GM23338 (cell line): Measurements from ENCODE around the gene SPIRE1. TPM values are rescaled to one million over a fixed set of nuclear protein-coding genes. Genes with fewer than 3 reads are reported as not detected.

Source experiments
- ATAC-seq: fragments of 200-7000 bp; cut with Tn5 transposase; 3 replicates; pipeline ENCODE4 v1.9.1; 2020
- DNase-seq: peaks from one replicate; pipeline ENCODE4 v3.0.0-alpha.2; 2015; ENCODE audit warnings: low spot score
- H2AFZ ChIP-seq: fragments of 200-600 bp; sonication (generic); 2 replicates; pipeline ENCODE4 v1.8.0; 2016; ENCODE audit warnings: antibody characterized with exemption, mild to moderate bottlenecking, moderate library complexity
- H3F3A ChIP-seq: fragments of 200-600 bp; sonication (generic); replicated peaks from 2 replicates; pipeline ENCODE4 v1.8.0; 2017; ENCODE audit warnings: antibody characterized with exemption, mixed run types, low read depth
- H3K27ac ChIP-seq: fragments of 200-600 bp; sonication (generic); 2 replicates; pipeline ENCODE4 v1.6.1; 2016; ENCODE audit warnings: low read depth
- H3K27me3 ChIP-seq: fragments of 200-600 bp; sonication (generic); 2 replicates; pipeline ENCODE4 v1.8.0; 2016; ENCODE audit warnings: mild to moderate bottlenecking, mixed run types, moderate library complexity; ENCODE audit not compliant: insufficient read depth
- H3K36me3 ChIP-seq: fragments of 200-600 bp; sonication (generic); 2 replicates; pipeline ENCODE4 v1.8.0; 2016; ENCODE audit warnings: mild to moderate bottlenecking; ENCODE audit not compliant: insufficient read depth
- H3K4me1 ChIP-seq: fragments of 200-600 bp; sonication (generic); 2 replicates; pipeline ENCODE4 v1.8.0; 2016; ENCODE audit warnings: mild to moderate bottlenecking, moderate library complexity; ENCODE audit not compliant: insufficient read depth
- H3K4me2 ChIP-seq: fragments of 200-600 bp; sonication (generic); 2 replicates; pipeline ENCODE4 v1.7.1; 2017; ENCODE audit warnings: mixed run types
- H3K4me3 ChIP-seq: fragments of 200-600 bp; sonication (generic); 2 replicates; pipeline ENCODE4 v1.6.1; 2016; ENCODE audit warnings: mixed run types
- H3K79me2 ChIP-seq: fragments of 200-600 bp; sonication (generic); replicated peaks from 2 replicates; pipeline ENCODE4 v1.8.0; 2017; ENCODE audit warnings: mild to moderate bottlenecking; ENCODE audit not compliant: insufficient read depth
- H3K9me2 ChIP-seq: fragments of 200-600 bp; sonication (generic); 2 replicates; pipeline ENCODE4 v1.8.0; 2017; ENCODE audit not compliant: insufficient read depth
- H4K20me1 ChIP-seq: fragments of 200-600 bp; sonication (generic); replicated peaks from 2 replicates; pipeline ENCODE4 v1.8.0; 2017; ENCODE audit warnings: mild to moderate bottlenecking; ENCODE audit not compliant: insufficient read depth
- H3K27ac Mint-ChIP-seq: 2 replicates; pipeline ENCODE4 v1.8.0; 2020; ENCODE audit warnings: inconsistent platforms, mild to moderate bottlenecking, moderate library complexity, mixed read lengths
- H3K27me3 Mint-ChIP-seq: 3 replicates; pipeline ENCODE4 v1.8.0; 2022; ENCODE audit warnings: low read depth, mild to moderate bottlenecking, moderate library complexity, mixed read lengths, inconsistent platforms; ENCODE audit not compliant: insufficient read depth, poor library complexity
- H3K36me3 Mint-ChIP-seq: 3 replicates; pipeline ENCODE4 v1.8.0; 2021; ENCODE audit warnings: low read depth, mild to moderate bottlenecking, inconsistent platforms, moderate library complexity, mixed read lengths
- H3K4me1 Mint-ChIP-seq: 3 replicates; pipeline ENCODE4 v1.8.0; 2020; ENCODE audit warnings: mild to moderate bottlenecking, inconsistent platforms, mixed read lengths
- H3K4me3 Mint-ChIP-seq: 3 replicates; pipeline ENCODE4 v1.8.0; 2021; ENCODE audit warnings: moderate library complexity, mild to moderate bottlenecking, inconsistent platforms, mixed read lengths
- H3K9me3 Mint-ChIP-seq: 3 replicates; pipeline ENCODE4 v1.8.0; 2020; ENCODE audit warnings: moderate library complexity, mild to moderate bottlenecking, inconsistent platforms, mixed read lengths
- CREB1 ChIP-seq: fragments of 250-450 bp; sonication (Bioruptor Pico); IDR thresholded peaks from 2 replicates; pipeline ENCODE4 v1.5.0; 2020; ENCODE audit warnings: low read depth, mild to moderate bottlenecking, moderate library complexity
- CTCF ChIP-seq, 2 experiments: fragments of 200-600 bp in 1 of 2; sonication (generic) in 1 of 2; conservative IDR thresholded peaks; 2 replicates each; pipeline versions ENCODE4 v1.5.1 to v1.6.1; 2016 to 2017; ENCODE audit warnings: antibody characterized with exemption in 2 of 2, low read depth in 2 of 2, mild to moderate bottlenecking in 2 of 2, moderate library complexity in 1 of 2
- ETS1 ChIP-seq: IDR thresholded peaks from 2 replicates; pipeline ENCODE4 v1.6.1; 2016; ENCODE audit warnings: antibody characterized with exemption
- EZH2phosphoT487 ChIP-seq: fragments of 200-600 bp; sonication (generic); IDR thresholded peaks from one replicate; pipeline ENCODE4 v1.8.1; 2018; ENCODE audit warnings: antibody characterized with exemption; ENCODE audit not compliant: unreplicated experiment
- JUNB ChIP-seq: IDR thresholded peaks from one replicate; pipeline ENCODE4 v1.6.1; 2016; ENCODE audit warnings: antibody characterized with exemption; ENCODE audit not compliant: unreplicated experiment
- NANOG ChIP-seq: IDR thresholded peaks from 2 replicates; pipeline ENCODE4 v1.6.1; 2016; ENCODE audit warnings: antibody characterized with exemption, borderline replicate concordance
- POLR2AphosphoS5 ChIP-seq: IDR thresholded peaks from 2 replicates; pipeline ENCODE4 v1.6.1; 2016; ENCODE audit warnings: antibody characterized with exemption, low read depth
- STAT1 ChIP-seq: IDR thresholded peaks from one replicate; pipeline ENCODE4 v1.6.1; 2016; ENCODE audit warnings: antibody characterized with exemption; ENCODE audit not compliant: unreplicated experiment
- ZNF114 ChIP-seq: fragments of 250-450 bp; sonication (Bioruptor Pico); IDR thresholded peaks from 2 replicates; pipeline ENCODE4 v1.5.0; 2020; ENCODE audit warnings: mild to moderate bottlenecking, moderate library complexity
- ZNF331 ChIP-seq: fragments of 250-450 bp; sonication (Bioruptor Pico); IDR thresholded peaks from 2 replicates; pipeline ENCODE4 v1.5.0; 2020; ENCODE audit warnings: low read depth, mild to moderate bottlenecking, moderate library complexity
- ZNF462 ChIP-seq: fragments of 250-450 bp; sonication (Bioruptor Pico); IDR thresholded peaks from 2 replicates; pipeline ENCODE4 v1.5.0; 2020; ENCODE audit warnings: mild to moderate bottlenecking, moderate library complexity
- polyA plus RNA-seq: library from polyadenylated mRNA; unstranded; fragments of >200 nt; fragmentation: Nextera tagmentation; extraction: Ambion mirVana; gene quantifications from 2 replicates; pipeline ENCODE4 v1.2.1, GENCODE V29; 2016
- total RNA-seq: library from RNA; depleted of rRNA; stranded (reverse); fragments of >200 nt; shearing (Covaris generic); gene quantifications from 2 replicates; pipeline ENCODE4 v1.2.3, GENCODE V29; 2014

SPIRE1 gene
- total and polyA plus RNA-seq, 2 experiments from 2014 or later = 2.9 to 15.5 TPM

GRCh38 chr18:12399231-12399630 is 258.7 kb downstream of the SPIRE1 start:
- no peak overlapping the region for H2AFZ ChIP-seq

GRCh38 chr18:12398625-12399024 is 259.3 kb downstream of the SPIRE1 start:
- Mint-ChIP-seq H3K4me3 (no peak overlapping the region), H3K36me3 (no peaks in the 10 kb centered on the region), H3K27me3 (peaks cover 17% of the 10 kb centered on the region), H3K4me1 (peaks cover 7% of the 10 kb centered on the region; the same call in 2 of the 3 replicates), H3K27ac (no peak overlapping the region), H3K9me3 (no peaks in the 10 kb centered on the region)
- H3K4me3 ChIP-seq = no peak overlapping the region
- no peaks in the 10 kb centered on the region for H3K27me3 ChIP-seq
- no peaks in the 10 kb centered on the region for H3F3A ChIP-seq
- no peaks in the 10 kb centered on the region for H3K36me3 ChIP-seq
- no peaks in the 10 kb centered on the region for H3K9me2 ChIP-seq
- no peak for ATAC-seq
- H3K79me2 ChIP-seq = no peaks in the 10 kb centered on the region
- H3K4me1 ChIP-seq = no peaks in the 10 kb centered on the region; the same call in 1 of the 2 replicates
- H4K20me1 ChIP-seq = no peaks in the 10 kb centered on the region
- H3K4me2 ChIP-seq = no peak overlapping the region
- DNase-seq = no peak
- no peak overlapping the region for H3K27ac ChIP-seq
- no peak for TF ChIP-seq ZNF114
- TF ChIP-seq EZH2phosphoT487 = no peak
- no peak for TF ChIP-seq ETS1
- no peak for TF ChIP-seq ZNF331 (CRISPR knock-in tag)
- TF ChIP-seq STAT1 = no peak
- TF ChIP-seq NANOG = no peak
- no peak for TF ChIP-seq ZNF462 (CRISPR knock-in tag)
- TF ChIP-seq POLR2AphosphoS5 = no peak
- TF ChIP-seq CREB1 = no peak
- TF ChIP-seq JUNB = no peak
- no peak for TF ChIP-seq CTCF (conservative IDR thresholded peaks at IDR 0.05; ENCODE audit: low read depth in 2 of 2)
- no peak overlapping the region for H2AFZ ChIP-seq

More at GRCh38 chr18:12399231-12399630, 258.7 kb downstream of the SPIRE1 start:
- Histone ChIP-seq H3K4me2 (no peak overlapping the region), H3K4me1 (no peaks in the 10 kb centered on the region; the same call in 1 of the 2 replicates), H3K27me3 (no peaks in the 10 kb centered on the region), H3F3A (no peaks in the 10 kb centered on the region), H3K79me2 (no peaks in the 10 kb centered on the region), H3K9me2 (no peaks in the 10 kb centered on the region), H3K27ac (no peak overlapping the region), H4K20me1 (no peaks in the 10 kb centered on the region), H3K36me3 (no peaks in the 10 kb centered on the region), H3K4me3 (no peak overlapping the region)
- peaks cover 7% of the 10 kb centered on the region; the same call in 2 of the 3 replicates for H3K4me1 Mint-ChIP-seq
- peaks cover 17% of the 10 kb centered on the region for H3K27me3 Mint-ChIP-seq
- no peaks in the 10 kb centered on the region for H3K36me3 Mint-ChIP-seq
- TF ChIP-seq ZNF331 (CRISPR knock-in tag) = no peak
- H3K4me3 Mint-ChIP-seq = no peak overlapping the region
- ATAC-seq (no peak), DNase-seq (no peak)
- no peaks in the 10 kb centered on the region for H3K9me3 Mint-ChIP-seq
- H3K27ac Mint-ChIP-seq = no peak overlapping the region
